H9 (cell line): ENCODE data around the gene PPP2R3C. TPM values are rescaled to one million over a fixed set of nuclear protein-coding genes. Genes with fewer than 3 reads are reported as not detected.

Source experiments
- DNase-seq: peaks from one replicate; pipeline ENCODE4 v3.0.0-alpha.2; 2017
- H2AFZ ChIP-seq: one replicate; pipeline ENCODE4 v1.6.1; 2013; ENCODE audit warnings: mild to moderate bottlenecking, low read length, control low read depth, moderate library complexity
- H2AK5ac ChIP-seq: 2 replicates; pipeline ENCODE4 v1.6.1; 2013; ENCODE audit warnings: low read length, control low read depth, mixed read lengths; ENCODE audit not compliant: insufficient read length
- H2BK120ac ChIP-seq: one replicate; pipeline ENCODE4 v1.6.1; 2013; ENCODE audit warnings: low read depth, mild to moderate bottlenecking, low read length, control low read depth, inconsistent platforms; ENCODE audit not compliant: poor library complexity, severe bottlenecking
- H2BK12ac ChIP-seq: 2 replicates; pipeline ENCODE4 v1.6.1; 2013; ENCODE audit warnings: low read length, control low read depth, mixed read lengths, low read depth; ENCODE audit not compliant: insufficient read length
- H2BK15ac ChIP-seq: 2 replicates; pipeline ENCODE4 v1.6.1; 2013; ENCODE audit warnings: low read depth, low read length, control low read depth
- H2BK20ac ChIP-seq: one replicate; pipeline ENCODE4 v1.6.1; 2013; ENCODE audit warnings: low read depth, mild to moderate bottlenecking, low read length, control low read depth, inconsistent platforms; ENCODE audit not compliant: poor library complexity, severe bottlenecking
- H2BK5ac ChIP-seq: 2 replicates; pipeline ENCODE4 v1.6.1; 2013; ENCODE audit warnings: low read length, control low read depth, mixed read lengths; ENCODE audit not compliant: insufficient read length
- H3K14ac ChIP-seq: 2 replicates; pipeline ENCODE4 v1.6.1; 2013; ENCODE audit warnings: low read length, control low read depth; ENCODE audit not compliant: insufficient read depth
- H3K18ac ChIP-seq: 2 replicates; pipeline ENCODE4 v1.6.1; 2013; ENCODE audit warnings: low read depth, mild to moderate bottlenecking, mixed read lengths, low read length, control low read depth; ENCODE audit not compliant: insufficient read length
- H3K23ac ChIP-seq: 2 replicates; pipeline ENCODE4 v1.6.1; 2013; ENCODE audit warnings: low read length, control low read depth, mixed read lengths, low read depth; ENCODE audit not compliant: insufficient read length
- H3K23me2 ChIP-seq: 2 replicates; pipeline ENCODE4 v1.6.1; 2013; ENCODE audit warnings: low read depth, mild to moderate bottlenecking, mixed read lengths, low read length, control low read depth; ENCODE audit not compliant: insufficient read length, poor library complexity, severe bottlenecking
- H3K27ac ChIP-seq: 2 replicates; pipeline ENCODE4 v1.5.1; 2013; ENCODE audit warnings: low read length, control low read depth, mixed read lengths, low read depth; ENCODE audit not compliant: insufficient read length
- H3K27me3 ChIP-seq: 2 replicates; pipeline ENCODE4 v1.6.1; 2013; ENCODE audit warnings: low read length, control low read depth, inconsistent platforms; ENCODE audit not compliant: insufficient read depth
- H3K4ac ChIP-seq: 2 replicates; pipeline ENCODE4 v1.6.1; 2013; ENCODE audit warnings: low read depth, mild to moderate bottlenecking, control low read depth, inconsistent platforms, low read length, moderate library complexity
- H3K4me1 ChIP-seq: 2 replicates; pipeline ENCODE4 v1.6.1; 2013; ENCODE audit warnings: low read length, control low read depth, inconsistent platforms; ENCODE audit not compliant: insufficient read depth
- H3K4me2 ChIP-seq: 2 replicates; pipeline ENCODE4 v1.6.1; 2013; ENCODE audit warnings: low read length, control low read depth, mixed read lengths; ENCODE audit not compliant: insufficient read length, insufficient read depth
- H3K56ac ChIP-seq: 2 replicates; pipeline ENCODE4 v1.6.1; 2013; ENCODE audit warnings: low read depth, mild to moderate bottlenecking, mixed read lengths, low read length, control low read depth; ENCODE audit not compliant: insufficient read length
- H3K79me1 ChIP-seq: 2 replicates; pipeline ENCODE4 v1.6.1; 2013; ENCODE audit warnings: low read depth, mild to moderate bottlenecking, moderate library complexity, low read length, control low read depth, inconsistent platforms; ENCODE audit not compliant: insufficient read depth, poor library complexity, severe bottlenecking
- H3K79me2 ChIP-seq: 2 replicates; pipeline ENCODE4 v1.6.1; 2013; ENCODE audit warnings: low read length, control low read depth, inconsistent platforms; ENCODE audit not compliant: insufficient read depth
- H3K9ac ChIP-seq: 2 replicates; pipeline ENCODE4 v1.6.1; 2013; ENCODE audit warnings: low read length, control low read depth, mixed read lengths; ENCODE audit not compliant: insufficient read length; ENCODE audit errors: extremely low read depth
- H3K9me3 ChIP-seq: one replicate; pipeline ENCODE4 v1.6.1; 2013; ENCODE audit warnings: low read depth, low read length, inconsistent platforms; ENCODE audit not compliant: control insufficient read depth
- H3T11ph ChIP-seq: one replicate; pipeline ENCODE4 v1.6.1; 2013; ENCODE audit warnings: mild to moderate bottlenecking, low read length, control low read depth, inconsistent platforms
- H4K20me1 ChIP-seq: one replicate; pipeline ENCODE4 v1.6.1; 2013; ENCODE audit not compliant: control insufficient read depth, insufficient read length, insufficient read depth
- H4K5ac ChIP-seq: 2 replicates; pipeline ENCODE4 v1.6.1; 2013; ENCODE audit warnings: low read depth, mild to moderate bottlenecking, mixed read lengths, low read length, control low read depth; ENCODE audit not compliant: insufficient read length
- H4K8ac ChIP-seq: replicated peaks from 2 replicates; pipeline ENCODE4 v1.6.1; 2013; ENCODE audit warnings: low read length, control low read depth, mixed read lengths, low read depth; ENCODE audit not compliant: insufficient read length
- H4K91ac ChIP-seq: 2 replicates; pipeline ENCODE4 v1.6.1; 2013; ENCODE audit warnings: low read depth, mild to moderate bottlenecking, moderate library complexity, mixed read lengths, low read length, control low read depth; ENCODE audit not compliant: insufficient read length
- H3K27ac Mint-ChIP-seq, 3 experiments: 2 replicates in 2 of 3; 3 replicates in 1 of 3; pipeline ENCODE4 v1.8.0; 2020 to 2021; ENCODE audit warnings: mixed read lengths in 3 of 3, mild to moderate bottlenecking in 1 of 3, moderate library complexity in 1 of 3
- H3K27me3 Mint-ChIP-seq: 2 replicates; pipeline ENCODE4 v1.8.0; 2021; ENCODE audit warnings: low read depth, mild to moderate bottlenecking, moderate library complexity, mixed read lengths
- H3K36me3 Mint-ChIP-seq, 3 experiments: 2 replicates in 2 of 3; 3 replicates in 1 of 3; pipeline ENCODE4 v1.8.0; 2020 to 2021; ENCODE audit warnings: low read depth in 3 of 3, mixed read lengths in 3 of 3; ENCODE audit not compliant: insufficient read depth in 1 of 3
- H3K4me1 Mint-ChIP-seq, 2 experiments: 2 replicates each; pipeline ENCODE4 v1.8.0; 2020; ENCODE audit warnings: mixed read lengths in 2 of 2
- H3K4me3 Mint-ChIP-seq, 2 experiments: 2 replicates in 1 of 2; 3 replicates in 1 of 2; pipeline ENCODE4 v1.8.0; 2020 to 2021; ENCODE audit warnings: mild to moderate bottlenecking in 2 of 2, mixed read lengths in 2 of 2, moderate library complexity in 1 of 2
- H3K9me3 Mint-ChIP-seq, 2 experiments: 2 replicates in 1 of 2; 3 replicates in 1 of 2; pipeline ENCODE4 v1.8.0; 2020; ENCODE audit warnings: mild to moderate bottlenecking in 2 of 2, mixed read lengths in 2 of 2, moderate library complexity in 1 of 2
- CTCF ChIP-seq: fragments of 200-600 bp; sonication (generic); conservative IDR thresholded peaks from 3 replicates; pipeline ENCODE4 v1.8.0; 2021; ENCODE audit warnings: antibody characterized with exemption, mild to moderate bottlenecking
- WGBS: extraction: QIAGEN DNeasy Blood & Tissue Kit; methylation state at CpG from one replicate; pipeline ENCODE4 v1.1.7; 2013; ENCODE audit warnings: missing lambda C conversion rate, low lambda C conversion rate, mixed read lengths; ENCODE audit not compliant: insufficient read length; ENCODE audit errors: extremely low coverage; 5-methylcytosine and 5-hydroxymethylcytosine counted together
- total RNA-seq: library from RNA; stranded (reverse); gene quantifications from 2 replicates; pipeline ENCODE4 v1.2.1, GENCODE V29; 2021

PPP2R3C gene
- total RNA-seq, 1 experiment from 2014 or later: 51.1 TPM

GRCh38 chr14:35113308-35113950 lies 8.4 kb downstream of the PPP2R3C start:
- no peak overlapping the region for H3K23ac ChIP-seq
- no CpG with 5 or more reads among the region's 4 CpGs for WGBS
- Mint-ChIP-seq H3K36me3 (peaks cover 42 to 73% (median 66%) of the 10 kb centered on the region in 3 experiments), H3K9me3 (peaks cover 9 to 11% of the 10 kb centered on the region in 2 experiments; a peak in 4 of 5 replicates), H3K4me3 (no peak overlapping the region), H3K27ac (peak overlapping the region; percentile 2 to 48 (median 13); a peak in 4 of 7 replicates), H3K27me3 (no peaks in the 10 kb centered on the region), H3K4me1 (peaks cover 17 to 18% of the 10 kb centered on the region in 2 experiments)
- no peak overlapping the region for H3K9ac ChIP-seq
- H3K4me1 ChIP-seq: no peaks in the 10 kb centered on the region; the same call in 1 of the 2 replicates
- no peaks in the 10 kb centered on the region for H3K79me1 ChIP-seq
- H4K5ac ChIP-seq: no peak overlapping the region
- no peak for TF ChIP-seq CTCF
- H2BK5ac ChIP-seq: no peak overlapping the region
- H2AFZ ChIP-seq: no peak overlapping the region
- no peak overlapping the region for H3K18ac ChIP-seq
- no peak overlapping the region for H4K8ac ChIP-seq
- H3K23me2 ChIP-seq: no peaks in the 10 kb centered on the region
- DNase-seq: no peak
- no peak overlapping the region for H3K56ac ChIP-seq
- no peak overlapping the region for H3K14ac ChIP-seq
- no peak overlapping the region for H2BK12ac ChIP-seq
- no peaks in the 10 kb centered on the region for H4K20me1 ChIP-seq
- no peak overlapping the region for H2BK20ac ChIP-seq
- H2AK5ac ChIP-seq: no peak overlapping the region
- H3K27ac ChIP-seq: no peak overlapping the region
- H2BK15ac ChIP-seq: no peak overlapping the region
- H3K4ac ChIP-seq: no peak overlapping the region
- no peak overlapping the region for H2BK120ac ChIP-seq
- H3T11ph ChIP-seq: no peak overlapping the region
- H3K9me3 ChIP-seq: no peaks in the 10 kb centered on the region
- H3K4me2 ChIP-seq: no peak overlapping the region
- H4K91ac ChIP-seq: no peak overlapping the region
- no peaks in the 10 kb centered on the region for H3K79me2 ChIP-seq
- H3K27me3 ChIP-seq: no peaks in the 10 kb centered on the region
